ENCODE measurements around the gene VTCN1.
"Not testable (repeated sequence)": the region's sequence is repeated elsewhere in the genome, so short reads cannot be mapped to it uniquely, and the experiment has no call there.

VTCN1 gene, protein sequence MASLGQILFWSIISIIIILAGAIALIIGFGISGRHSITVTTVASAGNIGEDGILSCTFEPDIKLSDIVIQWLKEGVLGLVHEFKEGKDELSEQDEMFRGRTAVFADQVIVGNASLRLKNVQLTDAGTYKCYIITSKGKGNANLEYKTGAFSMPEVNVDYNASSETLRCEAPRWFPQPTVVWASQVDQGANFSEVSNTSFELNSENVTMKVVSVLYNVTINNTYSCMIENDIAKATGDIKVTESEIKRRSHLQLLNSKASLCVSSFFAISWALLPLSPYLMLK

DNA sequence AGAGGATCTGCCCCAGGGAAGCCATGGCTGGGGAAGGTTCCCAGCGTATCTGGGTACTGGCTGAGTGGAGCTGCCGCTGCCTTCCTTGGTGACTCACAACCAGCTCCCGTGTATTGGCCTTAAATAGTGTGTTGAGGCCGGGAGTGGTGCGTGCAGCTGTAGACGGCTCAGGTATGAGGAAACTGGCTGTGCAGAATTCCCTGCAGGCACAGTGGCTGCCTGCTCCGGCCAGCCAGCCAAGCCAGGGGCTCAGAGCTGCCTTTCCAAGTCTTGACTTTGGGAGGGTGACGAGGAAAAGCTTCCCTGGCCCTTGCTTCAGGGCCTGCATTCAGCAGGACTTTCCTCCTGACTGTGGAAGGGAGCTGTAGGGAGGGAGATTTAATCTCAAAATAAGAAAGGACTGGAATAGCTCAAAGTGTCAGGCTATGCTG, at the start of gene VTCN1:
Gene VTCN1, minus strand, starts transcription at position 97 of the 431 bp plus-strand sequence. Its CDS starts 72 bp downstream, at position 25.
- no peak for DNase-seq

DNA sequence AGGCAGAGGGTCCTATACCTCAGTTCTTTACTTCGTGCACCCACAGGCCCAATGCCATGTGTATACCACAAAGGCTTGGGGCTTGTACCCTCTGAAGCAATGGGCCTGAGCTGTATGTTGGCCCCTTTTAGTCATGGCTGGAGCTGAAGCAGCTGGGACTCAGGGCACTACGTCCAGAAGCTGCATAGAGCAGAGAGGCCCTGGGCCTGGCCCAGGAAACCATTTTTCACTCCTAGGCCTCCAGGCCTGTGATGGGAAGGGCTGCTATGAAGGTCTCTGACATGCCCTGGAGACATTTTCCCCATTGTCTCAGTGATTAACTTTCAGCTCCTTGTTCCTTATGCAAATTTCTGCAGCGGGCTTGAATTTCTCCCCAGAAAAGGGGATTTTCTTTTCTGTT, 48.1 kb upstream of the VTCN1 start:
- DNase-seq: no peak

DNA sequence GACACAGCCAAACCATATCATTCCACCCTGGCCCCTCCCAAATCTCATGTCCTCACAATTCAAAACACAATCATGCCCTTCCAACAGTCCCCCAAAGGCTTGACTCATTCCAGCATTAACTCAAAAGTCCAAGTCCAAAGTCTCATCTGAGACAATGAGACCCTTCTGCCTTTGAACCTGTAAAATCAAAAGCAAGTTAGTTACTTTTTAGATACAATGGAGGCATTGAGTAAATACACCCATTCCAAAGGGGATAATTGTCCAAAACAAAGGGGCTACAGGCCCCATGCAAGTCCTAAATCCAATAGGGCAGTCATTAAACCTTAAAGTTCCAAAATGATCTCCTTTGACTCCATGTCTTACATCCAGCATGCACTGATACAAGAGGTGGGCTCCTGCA, 47.3 kb upstream of the VTCN1 start:
- not testable (repeated sequence) for DNase-seq

DNA sequence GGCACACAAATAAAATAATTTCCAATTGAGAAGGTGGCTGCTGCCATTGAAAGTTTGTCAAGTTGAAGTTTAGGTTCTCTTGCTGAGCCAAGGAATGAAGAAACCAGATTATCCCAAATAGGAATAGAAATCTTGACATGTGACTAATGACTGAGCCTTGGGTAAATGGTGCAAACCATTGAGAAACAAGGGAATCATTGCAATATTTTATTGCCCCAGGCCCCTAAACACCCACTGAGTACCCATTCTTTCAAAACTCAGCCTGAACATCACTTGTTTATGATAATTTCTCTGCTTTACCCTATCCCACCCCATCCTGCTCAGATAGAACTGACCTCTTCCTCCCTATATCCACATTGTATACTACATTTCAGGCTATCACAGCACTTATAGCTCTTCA, 46.6 kb upstream of the VTCN1 start:
- no peak for DNase-seq

DNA sequence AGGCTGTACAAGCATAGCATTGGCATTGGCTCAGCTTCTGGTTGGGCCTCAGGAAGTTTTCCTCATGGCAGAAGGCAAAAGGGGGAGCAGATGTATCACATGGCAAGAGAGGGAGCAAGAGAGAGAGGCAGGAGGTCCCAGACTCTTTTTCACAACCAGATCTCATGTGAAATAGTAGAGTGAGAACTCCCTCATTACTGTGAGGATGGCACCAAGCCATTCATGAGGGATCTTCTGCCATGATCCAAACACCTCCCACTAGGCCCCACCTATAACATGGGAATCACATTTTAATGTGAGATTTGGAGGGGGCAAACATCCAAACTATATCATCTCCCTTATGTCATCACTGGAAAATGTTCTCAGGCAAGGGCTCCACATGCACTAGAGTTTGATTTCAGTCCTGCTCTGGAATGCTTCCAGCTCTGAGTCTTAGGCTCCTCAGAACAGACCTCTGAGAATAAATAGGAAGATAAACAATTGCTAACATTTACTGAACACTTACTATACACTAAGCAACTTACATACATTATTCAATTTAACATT, 39.4 kb upstream of the VTCN1 start:
- DNase-seq: no peak

DNA sequence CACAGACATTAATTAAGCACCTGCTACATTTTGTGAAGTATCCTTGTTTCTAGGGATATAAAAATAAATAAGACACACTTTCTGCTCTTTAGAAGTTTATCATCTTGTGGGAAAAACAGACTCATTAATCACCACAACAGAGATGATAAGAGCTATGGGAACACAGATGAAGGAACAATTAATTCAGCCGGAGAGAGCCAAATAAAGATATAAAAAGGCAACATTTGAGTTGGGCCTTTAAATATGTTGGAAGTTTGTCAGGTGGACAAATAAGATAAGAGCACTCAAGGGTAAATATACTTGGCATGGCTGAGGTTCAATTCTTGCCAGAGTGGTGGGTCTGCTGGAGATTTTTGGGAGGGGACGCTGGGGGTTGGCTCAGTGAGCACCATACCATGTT, 34.2 kb upstream of the VTCN1 start:
- no peak for DNase-seq

DNA sequence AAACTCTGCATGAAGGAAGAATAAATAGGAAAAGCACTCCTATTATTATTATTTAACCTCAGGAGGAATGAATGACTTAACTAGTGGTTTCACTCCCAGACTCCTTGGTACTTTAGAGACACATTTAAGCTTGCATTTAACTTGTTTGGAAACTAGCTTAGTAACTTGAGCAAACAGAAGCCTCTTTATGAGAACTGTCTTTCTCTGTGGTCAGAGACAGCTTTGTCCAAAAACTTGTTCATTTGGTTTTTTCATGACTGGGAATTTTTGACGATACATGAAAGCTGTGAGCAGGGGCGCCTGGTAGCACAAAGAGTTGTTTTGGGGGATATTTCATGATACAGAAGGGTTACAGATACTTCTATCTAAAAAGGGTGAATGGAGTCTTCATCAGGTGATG, 33.6 kb upstream of the VTCN1 start:
- DNase-seq: no peak

DNA sequence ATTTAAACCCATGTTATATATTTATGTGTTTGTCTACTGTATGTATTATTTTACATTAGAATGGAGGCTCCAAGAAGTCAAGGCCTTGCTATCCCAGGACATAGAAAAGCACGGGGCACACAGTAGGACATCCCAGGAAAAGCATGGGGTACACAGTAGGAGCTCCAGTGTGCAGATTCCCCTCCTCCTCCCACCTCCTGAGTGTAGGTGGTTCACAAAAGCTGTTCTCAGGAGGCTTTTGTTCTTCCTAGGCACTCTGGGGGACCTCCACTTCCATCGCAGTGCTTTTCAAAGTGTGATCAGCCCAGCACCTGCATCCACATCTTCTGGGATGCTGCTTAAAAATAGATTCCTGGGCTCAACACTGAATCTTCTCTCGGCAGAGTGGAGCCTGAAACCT, 30.8 kb upstream of the VTCN1 start:
- DNase-seq: no peak

DNA sequence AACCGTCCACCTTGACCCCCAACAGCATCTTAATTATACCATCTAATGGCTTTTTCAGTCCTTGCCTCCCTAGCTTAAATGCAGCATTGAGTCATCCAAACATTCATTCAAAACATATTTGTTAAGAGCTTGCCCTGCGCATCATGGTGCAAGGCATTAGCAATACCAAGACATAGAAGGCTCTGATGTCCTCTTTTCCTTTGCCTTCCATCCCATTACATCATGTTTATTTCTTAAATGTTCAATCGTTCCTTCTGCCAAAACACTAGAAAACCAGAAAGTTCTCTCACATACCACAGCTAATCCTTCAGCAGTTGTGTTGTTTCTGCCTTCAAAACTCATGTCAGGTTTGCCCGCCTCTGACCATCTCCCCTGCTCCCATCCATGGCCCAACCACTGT, 29.8 kb upstream of the VTCN1 start:
- no peak for DNase-seq

DNA sequence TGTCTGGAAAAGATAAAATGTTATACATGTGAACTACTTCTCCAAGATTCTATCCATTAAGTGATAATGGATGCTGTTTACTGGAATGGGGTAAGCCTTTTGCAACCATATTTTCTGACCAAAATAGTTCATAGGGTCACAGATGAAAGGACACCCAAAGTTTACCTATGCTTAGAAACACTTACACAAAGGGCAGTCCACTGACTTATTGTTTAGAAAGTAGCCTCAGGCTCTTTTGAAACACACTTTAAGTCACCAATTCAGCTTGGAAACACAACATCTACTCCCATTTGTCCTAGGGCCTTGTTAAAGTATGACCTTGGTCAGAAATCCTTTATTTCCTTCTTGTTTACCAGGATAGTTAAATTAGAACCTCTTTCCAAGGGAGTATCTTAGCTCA, 28.7 kb upstream of the VTCN1 start:
- no peak for DNase-seq

DNA sequence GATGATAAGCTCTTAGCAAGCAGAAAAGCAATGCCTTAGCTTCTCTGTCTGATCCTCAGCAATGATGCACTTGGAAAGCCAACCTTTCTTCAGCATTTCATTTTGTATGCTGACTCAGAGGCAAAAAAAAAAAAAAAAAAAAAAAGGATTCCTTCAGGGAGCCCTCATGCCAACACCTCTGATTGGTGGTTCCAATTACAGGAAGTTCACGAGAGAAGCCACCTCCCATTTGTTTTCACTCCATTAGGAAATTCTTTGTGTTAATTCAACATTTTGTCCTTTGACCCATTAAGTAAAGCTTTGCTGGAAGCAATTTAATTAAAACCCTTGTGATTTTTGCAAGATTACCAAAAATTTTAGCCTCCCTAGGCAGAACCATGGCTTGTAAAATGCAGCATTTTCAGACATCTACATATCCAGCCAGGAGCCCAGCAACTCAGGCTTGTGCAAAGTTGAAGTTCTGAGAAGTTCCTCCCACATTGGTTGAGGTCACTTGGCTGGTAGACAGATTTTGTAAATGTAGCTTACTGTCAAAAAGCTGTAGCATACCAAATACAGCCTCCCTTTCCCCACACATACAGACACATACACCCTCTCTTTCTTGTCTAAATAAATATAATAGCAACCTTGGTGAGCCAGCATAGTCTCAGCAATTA, 27.1 kb upstream of the VTCN1 start:
- no peak for DNase-seq

DNA sequence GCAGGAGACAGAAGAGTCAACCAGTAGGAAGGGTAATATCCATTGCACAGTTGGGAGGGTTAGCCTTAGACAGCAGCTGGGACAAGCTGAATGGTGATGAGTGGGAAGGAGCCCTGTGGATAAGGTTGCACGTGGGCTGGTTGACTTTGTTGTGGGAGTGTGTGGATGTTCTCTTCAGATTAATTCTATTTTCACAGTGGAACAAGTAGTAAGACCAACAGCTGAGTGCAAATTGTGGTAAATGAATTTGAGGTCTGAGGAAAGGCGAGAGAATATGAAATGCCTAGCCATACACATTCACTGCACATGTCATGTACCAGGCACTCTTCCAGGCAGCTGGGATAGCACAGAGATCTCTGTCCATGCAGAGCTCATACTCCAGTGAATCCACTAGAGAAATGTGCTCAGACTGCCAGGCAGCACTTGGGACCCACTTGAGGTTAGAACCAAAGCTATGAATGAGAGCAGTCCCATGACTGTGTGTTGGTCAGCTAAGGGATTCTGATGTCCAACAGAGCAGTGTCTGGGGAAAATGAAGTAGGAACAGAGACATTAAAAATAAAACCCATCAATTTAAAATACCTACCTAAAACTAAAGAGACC, 25.2 kb upstream of the VTCN1 start:
- no peak for DNase-seq

DNA sequence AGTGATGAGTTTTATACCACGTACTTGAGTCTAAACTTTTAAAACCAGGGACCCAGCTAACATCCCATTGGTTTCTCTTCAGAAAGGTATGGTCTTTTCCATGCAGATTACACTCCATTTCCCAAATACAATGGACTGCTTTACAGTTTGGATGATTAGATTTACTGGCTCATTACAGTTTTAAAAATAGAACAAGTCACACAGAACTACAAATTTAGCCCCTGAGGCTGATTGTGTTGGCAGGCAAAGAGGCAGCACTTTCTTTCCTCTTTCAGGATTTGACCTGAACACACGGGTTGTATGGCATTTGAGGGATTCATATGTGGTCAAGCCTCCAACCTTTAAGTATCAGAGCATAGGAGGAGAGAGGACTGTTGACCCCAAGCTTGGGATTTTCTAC, 21.8 kb upstream of the VTCN1 start:
- DNase-seq: no peak

DNA sequence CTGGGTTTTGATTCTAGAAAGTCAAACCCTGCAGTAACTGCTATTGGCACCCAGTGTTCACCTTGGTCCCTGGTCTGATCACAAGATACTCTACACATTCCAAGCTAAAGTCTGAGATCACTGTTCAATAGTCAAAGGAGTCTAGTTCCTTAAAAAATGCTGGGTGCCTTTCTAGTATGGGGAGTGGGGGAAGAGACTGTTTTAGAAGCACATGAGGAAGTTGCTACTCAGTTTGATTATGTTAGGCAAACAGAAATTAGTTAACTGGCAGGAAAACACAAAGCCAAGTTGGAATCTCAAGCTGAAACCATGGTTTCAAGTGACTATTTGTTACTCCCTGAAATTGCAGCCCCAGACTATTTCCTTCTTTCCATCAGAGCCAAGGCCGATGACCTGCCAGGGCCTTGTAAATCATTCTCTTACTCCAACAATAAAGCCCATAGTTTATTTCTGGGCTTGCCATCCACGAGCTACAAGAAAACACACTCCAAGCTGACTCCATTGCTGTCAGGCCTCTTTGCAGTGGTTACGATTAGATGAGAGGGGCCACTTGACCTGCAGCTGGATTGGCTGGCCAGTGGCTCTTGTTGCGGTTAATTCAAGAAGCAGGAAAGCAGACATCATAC, 21.1 kb upstream of the VTCN1 start:
- peak; percentile 31 to 58 for DNase-seq

DNA sequence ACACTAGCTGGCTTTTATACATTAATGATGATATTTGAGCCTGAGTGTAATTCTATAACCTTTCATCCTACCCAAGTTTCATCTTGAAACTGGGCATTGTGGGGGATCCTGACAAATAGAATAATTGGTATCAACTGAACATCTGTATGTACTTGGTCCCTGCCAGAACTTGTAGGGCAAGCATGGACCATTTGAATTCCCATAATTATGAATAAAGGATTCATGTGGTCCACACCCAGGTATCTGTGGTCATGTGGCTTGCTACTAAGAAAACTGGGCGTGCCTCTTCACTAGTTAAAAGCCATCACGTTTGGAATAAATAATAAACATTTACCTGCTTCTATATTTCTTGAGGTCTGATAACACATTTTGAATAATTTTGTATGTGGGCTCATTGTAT, 20.6 kb upstream of the VTCN1 start:
- DNase-seq: no peak

DNA sequence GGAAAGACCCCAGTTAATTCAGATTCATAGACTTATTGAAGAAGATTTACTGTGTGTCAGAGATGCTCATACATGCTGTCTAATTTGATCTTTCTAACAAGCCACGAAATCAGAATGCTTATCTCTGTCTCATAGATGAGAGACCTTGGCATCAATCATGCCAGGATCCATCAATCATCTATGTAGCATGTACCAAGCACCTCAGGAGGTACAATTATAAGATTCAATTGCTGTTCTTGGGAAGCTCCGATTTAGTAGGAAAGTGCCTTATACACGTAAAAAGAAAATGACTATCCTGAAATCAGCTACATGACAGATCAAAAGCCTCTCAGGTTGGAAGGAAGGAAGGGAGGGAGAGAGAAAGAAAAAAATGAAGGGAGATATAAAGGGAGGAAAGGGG, 18.5 kb upstream of the VTCN1 start:
- DNase-seq: no peak

DNA sequence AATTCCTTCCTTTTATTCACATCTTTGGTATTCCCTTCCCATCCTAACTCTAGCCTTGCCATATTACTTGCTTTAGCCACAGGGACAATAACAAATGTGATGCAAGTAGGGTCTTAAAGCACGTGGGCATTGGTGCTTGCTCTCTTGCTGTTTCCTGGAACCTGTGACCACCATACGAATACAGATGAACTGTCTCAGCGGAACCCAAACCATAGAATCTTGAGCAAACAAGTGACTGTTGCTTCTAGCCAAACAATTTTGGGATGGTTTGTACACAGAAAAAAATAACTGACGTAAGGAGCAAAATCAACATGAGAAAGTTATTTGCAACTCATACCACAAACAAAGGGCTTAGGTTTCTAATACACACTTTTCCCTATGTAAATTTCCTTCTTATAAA, 15.2 kb upstream of the VTCN1 start:
- no peak for DNase-seq

DNA sequence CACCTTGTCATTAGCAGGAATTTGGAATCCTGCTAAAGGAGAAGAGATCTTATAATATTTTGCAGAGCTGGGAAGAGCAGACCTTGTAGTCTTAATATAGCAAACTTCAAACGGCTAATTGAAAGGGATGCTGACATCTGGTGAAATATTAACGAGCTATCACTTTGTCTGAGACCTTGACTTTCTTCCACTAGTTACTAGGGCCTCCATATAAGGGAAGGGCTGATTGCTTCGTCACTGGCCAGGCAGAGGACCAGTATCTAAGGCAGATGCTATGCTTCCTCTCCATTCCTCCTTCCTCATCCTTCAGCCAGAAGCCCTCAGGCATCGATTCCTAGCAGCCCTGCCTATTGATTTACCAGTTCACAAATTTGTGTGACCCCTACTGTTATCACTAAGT, 6.0 kb upstream of the VTCN1 start:
- no peak for DNase-seq

DNA sequence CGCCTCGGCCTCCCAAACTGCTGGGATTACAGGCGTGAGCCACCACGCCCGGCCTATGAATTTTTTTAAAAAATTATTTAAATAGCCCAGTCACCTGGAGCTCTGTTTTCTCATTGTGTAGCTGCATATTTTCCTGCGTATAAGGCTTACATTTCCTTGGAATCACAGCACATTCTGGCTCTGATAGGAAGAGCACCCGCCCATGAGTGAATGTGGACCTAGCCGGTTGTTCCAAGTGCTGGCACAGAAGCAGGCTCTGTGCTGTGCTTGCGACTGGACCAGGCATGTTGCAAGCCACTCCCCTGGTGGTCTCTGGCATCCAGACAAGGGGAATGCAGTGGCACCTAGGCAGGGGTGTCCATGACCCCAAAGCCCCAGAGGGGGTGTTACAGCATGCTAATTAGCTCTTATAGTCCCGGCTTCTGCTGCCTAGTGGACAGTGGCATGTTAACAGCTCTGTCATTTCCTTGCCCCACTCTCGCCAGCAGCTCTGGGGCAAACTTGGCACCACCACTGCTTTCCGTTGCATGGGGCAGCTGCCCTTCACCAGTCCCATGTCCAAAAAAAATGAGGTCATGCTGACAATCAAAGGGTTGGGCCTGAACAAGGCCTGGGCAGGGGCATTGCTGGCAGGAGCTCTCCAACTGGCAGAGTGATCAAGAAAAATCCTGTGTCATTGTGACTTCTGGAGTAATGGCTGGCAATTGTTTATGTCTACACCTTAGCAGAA, 5.2 kb upstream of the VTCN1 start:
- DNase-seq: no peak

DNA sequence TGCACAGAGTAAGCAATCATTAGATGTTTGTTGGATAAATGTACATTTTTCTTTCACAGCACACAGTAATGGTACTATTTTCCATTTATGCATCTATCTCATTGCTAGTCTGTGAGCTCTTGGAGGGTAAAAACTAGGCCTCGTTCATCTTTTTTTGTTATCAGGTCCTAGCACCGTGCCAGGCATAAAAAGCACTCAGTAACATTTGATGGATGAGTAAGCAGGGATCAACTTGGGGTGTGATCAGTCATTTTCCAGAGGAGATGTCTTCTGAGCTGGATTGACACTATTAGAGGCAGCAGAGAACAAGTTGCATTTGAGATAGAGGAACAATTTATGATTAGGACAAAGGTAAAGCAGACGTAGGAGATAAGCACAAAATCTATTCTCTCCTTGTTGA, 4.3 kb upstream of the VTCN1 start:
- DNase-seq: no peak

DNA sequence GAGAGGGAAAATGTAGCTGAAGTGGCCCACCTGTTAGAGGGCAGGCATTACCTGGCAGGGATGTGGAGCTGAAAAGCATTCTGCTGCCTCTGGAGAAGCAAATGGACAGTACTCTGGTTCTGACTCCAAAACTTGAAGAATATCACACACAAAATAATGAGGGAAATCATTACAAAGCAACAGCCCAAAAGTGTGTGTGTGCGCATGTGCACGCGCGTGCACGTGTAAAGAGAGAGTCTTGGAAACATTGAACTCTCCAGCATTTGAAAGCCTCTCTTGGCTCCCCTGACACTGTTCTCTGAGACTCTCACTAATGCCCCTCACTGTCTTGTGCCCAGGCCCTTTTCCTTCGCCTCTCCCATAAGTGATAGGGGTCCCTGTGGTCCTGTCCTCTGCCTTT, 2.3 kb upstream of the VTCN1 start:
- no peak for DNase-seq

DNA sequence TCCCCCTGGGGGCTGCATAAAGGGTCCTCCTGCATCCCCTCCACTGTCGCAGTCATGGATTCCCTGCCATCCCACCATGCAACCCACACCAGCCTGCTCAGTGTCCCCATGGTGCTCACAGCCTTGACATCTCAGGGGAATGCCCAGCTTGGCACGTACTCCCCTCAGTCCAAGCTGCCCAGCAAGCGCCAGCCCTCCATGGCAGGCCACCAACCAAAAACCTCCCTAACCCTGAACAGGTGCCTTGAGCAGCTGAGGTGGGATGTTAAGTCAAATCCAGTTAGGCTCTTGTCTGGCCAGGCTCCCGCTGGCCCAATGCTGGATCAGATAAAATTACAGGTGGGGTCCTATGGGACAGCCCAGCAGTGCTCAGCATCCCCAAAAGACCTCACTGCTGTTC, 341 bp downstream of the VTCN1 start:
- no peak for DNase-seq

DNA sequence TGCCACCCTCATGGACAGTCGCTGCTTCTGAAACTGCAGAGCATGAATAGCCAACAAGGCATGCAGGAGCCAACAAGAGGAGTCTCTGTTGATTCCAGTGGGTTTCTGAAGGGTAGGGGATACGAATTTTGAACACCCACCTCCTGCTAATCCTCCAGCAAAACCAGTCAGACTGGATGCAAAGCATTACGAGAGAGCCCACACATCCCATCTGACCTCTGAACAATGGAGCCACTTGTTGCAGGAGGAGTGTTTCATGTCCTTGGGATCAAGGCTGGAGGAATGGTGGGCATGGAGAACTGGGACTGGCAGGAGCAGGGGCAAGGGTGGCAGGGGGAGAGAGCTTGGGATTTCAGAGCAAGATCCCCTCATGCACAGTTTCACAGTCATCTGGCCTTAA, 1.6 kb downstream of the VTCN1 start:
- DNase-seq: no peak

Measured in Kasumi-1 (cell line).